ENCODE data around the gene HMGA1. TPM values are rescaled to one million over a fixed set of nuclear protein-coding genes. Genes with fewer than 3 reads are reported as not detected.
A peak's percentile ranks its signal among the peaks of the same experiment; 100 is the strongest.

The HMGA1 gene
- total and polyA plus RNA-seq, 10 of the 15 experiments (the other 5 are each of a cell fraction or from before 2014, with no cell fraction given) = 13.4 to 885 (median 508) TPM

- Histone ChIP-seq H3K27me3 (replicated peaks in 1 of 2; ENCODE audit: control insufficient read depth in 2 of 2, insufficient read depth in 2 of 2, low read length in 1 of 2) (no peaks in the 10 kb centered on the region), H3K9me3 (replicated peaks; ENCODE audit: control insufficient read depth, insufficient read depth, low read length) (no peaks in the 10 kb centered on the region), H3K36me3 (ENCODE audit: control insufficient read depth in 2 of 2, insufficient read depth in 2 of 2, low read length in 1 of 2) (peaks cover 11 to 12% of the 10 kb centered on the region in 2 experiments), H3K9ac (ENCODE audit: control insufficient read depth, insufficient read depth, low read length) (peak overlapping the region; percentile 91), H2AFZ (ENCODE audit: control insufficient read depth, low read depth, low read length) (no peak overlapping the region), H3K4me1 (ENCODE audit: control insufficient read depth, insufficient read depth, low read length) (peaks cover 19% of the 10 kb centered on the region), H3K4me3 (peak overlapping the region; percentile 81), H4K20me1 (ENCODE audit: control insufficient read depth, insufficient read depth) (no peaks in the 10 kb centered on the region), H3K27ac (ENCODE audit: control insufficient read depth, insufficient read depth) (peak overlapping the region; percentile 78; the same call in 1 of the 2 replicates), H3K79me2 (ENCODE audit: control insufficient read depth, insufficient read depth, low read length) (peaks cover 9% of the 10 kb centered on the region), H3K4me2 (ENCODE audit: control insufficient read depth, insufficient read depth) (peak overlapping the region; percentile 99)
- intact Hi-C loops (cut with micrococcal nuclease; ENCODE audit: unreplicated experiment) = loop anchor here (2.0 to 5.0 kb wide), 3 partner anchors 51 to 360 kb away; partner anchors contain the start of gene NUDT3
- ChIA-PET POLR2A (interaction anchor here (0.5 to 4.4 kb wide), 6 partner anchors 11 to 654 kb away, joined by 4 to 41 read pairs (median 6); partner anchors contain the start of gene HMGA1), CTCF (interaction anchor here (0.7 to 6.7 kb wide), 14 partner anchors 17 to 892 kb away, joined by 3 to 180 read pairs (median 6); partner anchors contain the start of gene NUDT3), RAD21 (ENCODE audit: unreplicated experiment) (interaction anchor here (0.7 to 5.1 kb wide), 13 partner anchors 11 to 892 kb away, joined by 3 to 148 read pairs (median 7); partner anchors contain the start of genes HMGA1 and NUDT3), SMC1A (ENCODE audit: uncharacterized antibody, unreplicated experiment) (interaction anchor here (0.5 to 6.6 kb wide), 8 partner anchors 49 to 1943 kb away, joined by 3 to 152 read pairs (median 13); partner anchors contain the start of genes NUDT3 and RPS10)
- DNase-seq (ENCODE audit: low read depth, low spot score) (no peak), ATAC-seq (no peak), FAIRE-seq (no peak)
- in situ Hi-C loops (cut with MboI) = loop anchor here (25.0 kb wide), 1 partner anchor 365 kb away; no protein-coding TSS in a partner anchor
- TF ChIP-seq KDM1A (IDR thresholded peaks at IDR 0.05; ENCODE audit: borderline replicate concordance) (no peak), NR2C2 (IDR thresholded peaks at IDR 0.05; ENCODE audit: borderline replicate concordance, control insufficient read depth, insufficient read length, low read depth) (peak; percentile 15)
- WGBS (ENCODE audit: insufficient coverage, insufficient replicate concordance, low lambda C conversion rate, missing lambda C conversion rate) = 56% methylated on average over 6 of the region's 6 CpGs
- BruUV-seq (replicated peaks) = no TSS peak
These were observed 11.0 kb downstream of the HMGA1 start for GRCh38 chr6:34247481-34248197.

- H3K27ac ChIP-seq (ENCODE audit: control insufficient read depth, insufficient read depth) = peak overlapping the region; percentile 78
- peak; percentile 62 for FAIRE-seq
- peak overlapping the region; percentile 91 for H3K9ac ChIP-seq (ENCODE audit: control insufficient read depth, insufficient read depth, low read length)
- SMC1A ChIA-PET (ENCODE audit: uncharacterized antibody, unreplicated experiment) = interaction anchor here (0.5 to 6.6 kb wide), 14 partner anchors 46 to 1943 kb away, joined by 3 to 152 read pairs (median 5); partner anchors contain the start of genes NUDT3 and RPS10
- ATAC-seq = peak; percentile 62
- 5% methylated on average over 17 of the region's 17 CpGs for WGBS (ENCODE audit: insufficient coverage, insufficient replicate concordance, low lambda C conversion rate, missing lambda C conversion rate)
- RAD21 ChIA-PET (ENCODE audit: unreplicated experiment) = interaction anchor here (0.7 to 5.1 kb wide), 14 partner anchors 11 to 892 kb away, joined by 3 to 148 read pairs (median 8); partner anchors contain the start of genes HMGA1, NUDT3 and RPS10
- intact Hi-C loops (cut with micrococcal nuclease; ENCODE audit: unreplicated experiment) = loop anchor here (2.0 to 5.0 kb wide), 2 partner anchors 145 to 359 kb away; partner anchors contain the start of gene NUDT3
- peaks cover 19% of the 10 kb centered on the region for H3K4me1 ChIP-seq (ENCODE audit: control insufficient read depth, insufficient read depth, low read length)
- in situ Hi-C loops (cut with MboI) = loop anchor here (25.0 kb wide), 1 partner anchor 364 kb away; no protein-coding TSS in a partner anchor
- no peaks in the 10 kb centered on the region for H3K27me3 ChIP-seq (replicated peaks in 1 of 2; ENCODE audit: control insufficient read depth in 2 of 2, insufficient read depth in 2 of 2, low read length in 1 of 2)
- H3K4me3 ChIP-seq = peak overlapping the region; percentile 81
- CTCF ChIA-PET = interaction anchor here (0.7 to 6.7 kb wide), 15 partner anchors 12 to 891 kb away, joined by 3 to 180 read pairs (median 6); partner anchors contain the start of genes HMGA1 and NUDT3
- H4K20me1 ChIP-seq (ENCODE audit: control insufficient read depth, insufficient read depth) = no peaks in the 10 kb centered on the region
- H3K79me2 ChIP-seq (ENCODE audit: control insufficient read depth, insufficient read depth, low read length) = peaks cover 7% of the 10 kb centered on the region
- BruUV-seq (replicated peaks) = TSS peak; percentile 90
- POLR2A ChIA-PET = interaction anchor here (0.7 to 4.4 kb wide), 5 partner anchors 21 to 167 kb away, joined by 3 to 41 read pairs (median 5); no protein-coding TSS in a partner anchor
- H2AFZ ChIP-seq (ENCODE audit: control insufficient read depth, low read depth, low read length) = peak overlapping the region; percentile 87
- peaks cover 6 to 8% of the 10 kb centered on the region in 2 experiments for H3K36me3 ChIP-seq (ENCODE audit: control insufficient read depth in 2 of 2, insufficient read depth in 2 of 2, low read length in 1 of 2)
- DNase-seq (ENCODE audit: low read depth, low spot score) = no peak
- H3K9me3 ChIP-seq (replicated peaks; ENCODE audit: control insufficient read depth, insufficient read depth, low read length) = no peaks in the 10 kb centered on the region
- peak overlapping the region; percentile 99 for H3K4me2 ChIP-seq (ENCODE audit: control insufficient read depth, insufficient read depth)
- TF ChIP-seq ATF2 (IDR thresholded peaks at IDR 0.05; ENCODE audit: low read length) = peak; percentile 47; the same call in 1 of the 2 replicates
- no peak for TF ChIP-seq SUZ12 (IDR thresholded peaks at IDR 0.05; ENCODE audit: unreplicated experiment)
- peak; percentile 88 for TF ChIP-seq ATF7 (IDR thresholded peaks at IDR 0.05; ENCODE audit: low read depth)
- peak; percentile 71; the same call in 1 of the 2 replicates for TF ChIP-seq NR2F1 (conservative IDR thresholded peaks at IDR 0.05)
- 0 out of 2 replicates have a peak, but pooled peaks have one; percentile 13 for TF ChIP-seq PKNOX1 (IDR thresholded peaks at IDR 0.05)
- peak; percentile 21; the same call in 1 of the 2 replicates for TF ChIP-seq BACH1 (IDR thresholded peaks at IDR 0.05; ENCODE audit: borderline replicate concordance)
- TF ChIP-seq TAF1 (IDR thresholded peaks at IDR 0.05; ENCODE audit: borderline replicate concordance, low read depth, low read length) = no peak
These were observed 11.6 kb downstream of the HMGA1 start for GRCh38 chr6:34248198-34248726.

All from GM12878 (cell line).